Stimulated activated CD4-positive, alpha-beta T cell treated with anti-CD3 and anti-CD28 coated beads, Interleukin-2, amount 100 ng/mL, for 24 hours (primary cell): ENCODE measurements around the gene GALNT4.

Source experiments
- DNase-seq, 2 donors: peaks; one replicate each; pipeline ENCODE4 v3.0.0-alpha.2; 2020

Gene GALNT4

GRCh38 chr12:89528434-89528833, 3.8 kb upstream of the GALNT4 start:
- DNase-seq = no peak

GRCh38 chr12:89525824-89526770, 1.5 kb upstream of the GALNT4 start, which contains the start of gene POC1B:
Gene POC1B (minus strand): TSS chr12:89526047. CDS start chr12:89525895, 152 bp downstream.
- DNase-seq = peak; percentile 77 to 80

- DNase-seq = peak; percentile 52 to 59
Measured at GRCh38 chr12:89525305-89525823, 768 bp upstream of the GALNT4 start.

GRCh38 chr12:89523843-89524540, 604 bp downstream of the GALNT4 start:
- no peak for DNase-seq

GRCh38 chr12:89523393-89523792, 1.2 kb downstream of the GALNT4 start:
- DNase-seq = no peak

- DNase-seq = no peak
Measured at GRCh38 chr12:89521364-89522223, 3.0 kb downstream of the GALNT4 start.

GRCh38 chr12:89517720-89518119, 6.9 kb downstream of the GALNT4 start:
- DNase-seq = no peak

GRCh38 chr12:89516633-89517032, 8.0 kb downstream of the GALNT4 start:
- DNase-seq = no peak

GRCh38 chr12:89514751-89515150, 9.8 kb downstream of the GALNT4 start:
- DNase-seq = no peak

- DNase-seq = no peak
Measured at GRCh38 chr12:89513544-89513943, 11.1 kb downstream of the GALNT4 start.

- no peak for DNase-seq
Measured at GRCh38 chr12:89507015-89507824, 17.4 kb downstream of the GALNT4 start.

GRCh38 chr12:89506050-89506449, 18.5 kb downstream of the GALNT4 start:
- no peak for DNase-seq

GRCh38 chr12:89504560-89505346, 19.8 kb downstream of the GALNT4 start:
- DNase-seq = no peak

GRCh38 chr12:89501793-89502192, 22.8 kb downstream of the GALNT4 start:
- DNase-seq = no peak

GRCh38 chr12:89499857-89500256, 24.7 kb downstream of the GALNT4 start:
- no peak for DNase-seq

- DNase-seq = no peak
Measured at GRCh38 chr12:89497467-89497866, 27.1 kb downstream of the GALNT4 start.

- no peak for DNase-seq
Measured at GRCh38 chr12:89497005-89497404, 27.6 kb downstream of the GALNT4 start.

- peak; percentile 25 to 59 for DNase-seq
Measured at GRCh38 chr12:89494411-89495231, 30.0 kb downstream of the GALNT4 start.

GRCh38 chr12:89493670-89494302, 30.8 kb downstream of the GALNT4 start:
- DNase-seq = no peak
